H1 (cell line): ENCODE results near the gene RAB26. TPM values are rescaled to one million over a fixed set of nuclear protein-coding genes. Genes with fewer than 3 reads are reported as not detected.

ENCODE experiments used
- ATF2 ChIP-seq: IDR thresholded peaks from 2 replicates; pipeline ENCODE4 v1.6.1; 2012; ENCODE audit warnings: low read length, inconsistent platforms
- CHD7 ChIP-seq: fragments of 300-600 bp; sonication (generic); IDR thresholded peaks from 2 replicates; pipeline ENCODE4 v1.7.1; 2012; ENCODE audit warnings: low read length, moderate library complexity, mild to moderate bottlenecking, inconsistent platforms; ENCODE audit not compliant: insufficient replicate concordance
- CREB1 ChIP-seq: IDR thresholded peaks from 2 replicates; pipeline ENCODE4 v1.6.1; 2012; ENCODE audit warnings: inconsistent platforms
- FOSL1 ChIP-seq: IDR thresholded peaks from 2 replicates; pipeline ENCODE4 v1.6.1; 2011; ENCODE audit warnings: mild to moderate bottlenecking, low read depth, low read length, moderate library complexity; ENCODE audit not compliant: insufficient read depth
- GABPA ChIP-seq: IDR thresholded peaks from 2 replicates; pipeline ENCODE4 v1.6.1; 2011; ENCODE audit warnings: mild to moderate bottlenecking, low read length, moderate library complexity, borderline replicate concordance; ENCODE audit not compliant: insufficient read depth
- POLR2A ChIP-seq, 2 experiments: IDR thresholded peaks; 1 replicate in 1 of 2; 2 replicates in 1 of 2; pipeline ENCODE4 v1.6.1; 2011; ENCODE audit warnings: low read depth in 2 of 2, low read length in 2 of 2, mild to moderate bottlenecking in 2 of 2; ENCODE audit errors: control extremely low read depth in 1 of 2
- RNF2 ChIP-seq: fragments of 200-900, 300-1000 bp; sonication (generic); IDR thresholded peaks from 2 replicates; pipeline ENCODE4 v1.7.1; 2016; ENCODE audit warnings: borderline replicate concordance, low read depth, mild to moderate bottlenecking, antibody characterized with exemption, low read length; ENCODE audit not compliant: poor library complexity, severe bottlenecking; ENCODE audit errors: missing control alignments
- SAP30 ChIP-seq: fragments of 300-600 bp; sonication (generic); IDR thresholded peaks from 2 replicates; pipeline ENCODE4 v1.7.1; 2012; ENCODE audit warnings: low read length, moderate library complexity, mild to moderate bottlenecking, inconsistent platforms; ENCODE audit not compliant: insufficient read depth, insufficient replicate concordance
- SIRT6 ChIP-seq: IDR thresholded peaks from one replicate; pipeline ENCODE4 v1.7.1; 2012; ENCODE audit warnings: low read length, inconsistent platforms
- SP2 ChIP-seq: IDR thresholded peaks from 2 replicates; pipeline ENCODE4 v1.6.1; 2012; ENCODE audit warnings: mild to moderate bottlenecking, low read length, inconsistent platforms
- polyA plus RNA-seq, 7 experiments: library from polyadenylated mRNA; depleted of rRNA in 3 of 7; stranded (reverse) in 5 of 7; unstranded in 2 of 7; fragments of >200 nt in 5 of 7; fragments of 200-250 nt in 2 of 7; gene quantifications; 1 replicate in 5 of 7; 2 replicates in 1 of 7; 4 replicates in 1 of 7; pipeline versions ENCODE4 v1.2.1 to v1.2.3, GENCODE V29; 2011 to 2013; ENCODE audit warnings: missing spikeins in 2 of 7, mixed read lengths in 2 of 7
- total RNA-seq: library from RNA; stranded (reverse); fragmentation: NEBNext Ultra II Directional; extraction: Animal tissue kit (Norgen Biotek cat#: 25700); gene quantifications from 2 replicates; pipeline ENCODE4 v1.2.1, GENCODE V29; 2021

RAB26 gene
- total and polyA plus RNA-seq, 2 of the 8 experiments (the other 6 are each of a cell fraction or from before 2014, with no cell fraction given) = 4.3 to 5.4 TPM

GRCh38 chr16:2161911-2162310 is 13.5 kb downstream of the RAB26 start (continued):
- TF ChIP-seq CHD7 (no peak), FOSL1 (no peak), SAP30 (no peak), SP2 (no peak), RNF2 (no peak), POLR2A (IDR thresholded peaks at IDR 0.05; ENCODE audit: control extremely low read depth in 1 of 2, low read depth in 2 of 2, low read length in 2 of 2) (no peak), CREB1 (no peak), SIRT6 (no peak), ATF2 (no peak), GABPA (no peak)
